Fibroblast of pulmonary artery (primary cell): ENCODE data around the gene MBD6.

Experiments used
- DNase-seq: peaks from one replicate; pipeline ENCODE4 v3.0.0-alpha.2; 2010; ENCODE audit warnings: low read depth
- H3K4me3 ChIP-seq: replicated peaks from 2 replicates; pipeline ENCODE4 v1.5.1; 2011; ENCODE audit warnings: low read depth, mild to moderate bottlenecking, control low read depth, low read length, moderate library complexity
- TF ChIP-seq, protein P1 (sequence below): IDR thresholded peaks from 2 replicates; pipeline ENCODE4 v1.5.1; 2011; ENCODE audit warnings: mild to moderate bottlenecking, control low read depth, low read length, inconsistent platforms; ENCODE audit errors: missing control alignments

The MBD6 gene

GRCh38 chr12:57524814-57525614 lies 2.4 kb downstream of the MBD6 start:
- TF ChIP-seq, protein P1, sequence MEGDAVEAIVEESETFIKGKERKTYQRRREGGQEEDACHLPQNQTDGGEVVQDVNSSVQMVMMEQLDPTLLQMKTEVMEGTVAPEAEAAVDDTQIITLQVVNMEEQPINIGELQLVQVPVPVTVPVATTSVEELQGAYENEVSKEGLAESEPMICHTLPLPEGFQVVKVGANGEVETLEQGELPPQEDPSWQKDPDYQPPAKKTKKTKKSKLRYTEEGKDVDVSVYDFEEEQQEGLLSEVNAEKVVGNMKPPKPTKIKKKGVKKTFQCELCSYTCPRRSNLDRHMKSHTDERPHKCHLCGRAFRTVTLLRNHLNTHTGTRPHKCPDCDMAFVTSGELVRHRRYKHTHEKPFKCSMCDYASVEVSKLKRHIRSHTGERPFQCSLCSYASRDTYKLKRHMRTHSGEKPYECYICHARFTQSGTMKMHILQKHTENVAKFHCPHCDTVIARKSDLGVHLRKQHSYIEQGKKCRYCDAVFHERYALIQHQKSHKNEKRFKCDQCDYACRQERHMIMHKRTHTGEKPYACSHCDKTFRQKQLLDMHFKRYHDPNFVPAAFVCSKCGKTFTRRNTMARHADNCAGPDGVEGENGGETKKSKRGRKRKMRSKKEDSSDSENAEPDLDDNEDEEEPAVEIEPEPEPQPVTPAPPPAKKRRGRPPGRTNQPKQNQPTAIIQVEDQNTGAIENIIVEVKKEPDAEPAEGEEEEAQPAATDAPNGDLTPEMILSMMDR = no peak
- peak overlapping the region; percentile 92 for H3K4me3 ChIP-seq

DNA sequence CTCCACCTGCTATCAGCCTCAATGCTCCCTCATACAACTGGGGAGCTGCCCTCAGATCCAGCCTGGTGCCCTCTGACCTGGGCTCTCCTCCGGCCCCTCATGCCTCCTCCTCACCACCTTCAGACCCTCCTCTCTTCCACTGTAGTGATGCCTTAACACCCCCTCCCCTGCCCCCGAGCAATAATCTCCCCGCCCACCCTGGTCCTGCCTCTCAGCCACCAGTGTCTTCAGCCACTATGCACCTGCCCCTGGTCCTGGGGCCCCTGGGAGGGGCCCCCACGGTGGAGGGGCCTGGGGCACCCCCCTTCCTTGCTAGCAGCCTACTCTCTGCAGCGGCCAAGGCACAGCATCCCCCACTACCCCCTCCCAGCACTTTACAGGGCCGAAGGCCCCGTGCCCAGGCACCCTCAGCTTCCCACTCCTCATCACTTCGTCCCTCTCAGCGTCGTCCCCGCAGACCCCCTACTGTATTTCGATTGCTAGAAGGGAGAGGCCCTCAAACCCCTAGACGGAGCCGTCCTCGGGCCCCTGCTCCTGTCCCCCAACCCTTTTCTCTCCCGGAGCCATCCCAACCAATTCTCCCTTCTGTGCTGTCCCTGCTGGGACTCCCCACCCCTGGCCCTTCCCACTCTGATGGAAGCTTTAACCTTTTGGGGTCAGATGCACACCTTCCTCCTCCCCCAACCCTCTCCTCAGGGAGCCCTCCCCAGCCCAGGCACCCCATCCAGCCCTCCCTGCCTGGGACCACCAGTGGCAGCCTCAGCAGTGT lies 3.2 kb downstream of the MBD6 start:
- TF ChIP-seq, protein P1 = no peak
- H3K4me3 ChIP-seq = no peak overlapping the region
- DNase-seq = no peak

More at GRCh38 chr12:57524814-57525614, 2.4 kb downstream of the MBD6 start:
- no peak for DNase-seq

- DNase-seq = no peak
- TF ChIP-seq, protein P1 = no peak
- no peak overlapping the region for H3K4me3 ChIP-seq
These were observed 4.0 kb downstream of the MBD6 start for GRCh38 chr12:57526477-57527126.

- no peak for DNase-seq
- H3K4me3 ChIP-seq = no peak overlapping the region
- TF ChIP-seq, protein P1 = no peak
These were observed 4.6 kb downstream of the MBD6 start for GRCh38 chr12:57527184-57527583.

DNA sequence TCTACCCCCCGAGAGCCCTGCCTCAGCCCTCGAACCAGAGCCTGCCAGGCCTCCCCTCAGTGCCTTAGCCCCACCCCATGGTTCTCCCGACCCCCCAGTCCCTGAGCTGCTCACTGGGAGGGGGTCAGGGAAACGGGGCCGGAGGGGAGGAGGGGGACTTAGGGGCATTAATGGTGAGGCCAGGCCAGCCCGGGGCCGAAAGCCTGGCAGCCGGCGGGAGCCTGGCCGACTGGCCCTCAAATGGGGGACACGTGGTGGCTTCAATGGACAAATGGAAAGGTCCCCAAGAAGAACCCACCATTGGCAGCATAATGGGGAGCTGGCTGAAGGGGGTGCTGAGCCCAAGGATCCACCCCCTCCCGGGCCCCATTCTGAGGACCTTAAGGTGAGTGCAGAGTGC lies 5.6 kb downstream of the MBD6 start:
- DNase-seq = no peak
- TF ChIP-seq, protein P1 = no peak
- no peak overlapping the region for H3K4me3 ChIP-seq

- TF ChIP-seq, protein P1 = no peak
- H3K4me3 ChIP-seq = no peak overlapping the region
- no peak for DNase-seq
These were observed 6.4 kb downstream of the MBD6 start for GRCh38 chr12:57528831-57529555.
